ENCODE results near the gene CERS5. TPM values are rescaled to one million over a fixed set of nuclear protein-coding genes. Genes with fewer than 3 reads are reported as not detected.

The CERS5 gene
- total and polyA plus RNA-seq, 10 of the 15 experiments (the other 5 are each of a cell fraction or from before 2014, with no cell fraction given): 6.8 to 50.1 (median 31.8) TPM

DNA sequence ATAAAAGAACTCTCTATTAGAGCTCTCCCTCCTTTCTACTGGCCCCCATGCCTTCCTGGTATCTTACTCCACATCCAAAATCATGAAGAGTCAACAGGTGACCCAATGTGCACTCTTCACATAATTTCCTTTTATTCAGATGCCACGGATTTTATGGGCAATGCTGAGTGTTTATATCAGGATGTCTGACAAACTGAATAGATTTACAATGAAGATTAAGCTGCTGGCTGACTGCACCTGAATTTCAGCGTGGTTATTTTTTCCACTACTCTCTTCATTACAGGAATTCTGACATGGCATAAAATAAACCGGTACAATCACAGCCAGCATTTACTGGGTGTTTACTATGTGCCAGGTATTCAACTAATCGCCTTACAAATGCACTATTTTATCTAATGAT is 29.4 kb upstream of the CERS5 start (continued):
- TF ChIP-seq, protein P1, sequence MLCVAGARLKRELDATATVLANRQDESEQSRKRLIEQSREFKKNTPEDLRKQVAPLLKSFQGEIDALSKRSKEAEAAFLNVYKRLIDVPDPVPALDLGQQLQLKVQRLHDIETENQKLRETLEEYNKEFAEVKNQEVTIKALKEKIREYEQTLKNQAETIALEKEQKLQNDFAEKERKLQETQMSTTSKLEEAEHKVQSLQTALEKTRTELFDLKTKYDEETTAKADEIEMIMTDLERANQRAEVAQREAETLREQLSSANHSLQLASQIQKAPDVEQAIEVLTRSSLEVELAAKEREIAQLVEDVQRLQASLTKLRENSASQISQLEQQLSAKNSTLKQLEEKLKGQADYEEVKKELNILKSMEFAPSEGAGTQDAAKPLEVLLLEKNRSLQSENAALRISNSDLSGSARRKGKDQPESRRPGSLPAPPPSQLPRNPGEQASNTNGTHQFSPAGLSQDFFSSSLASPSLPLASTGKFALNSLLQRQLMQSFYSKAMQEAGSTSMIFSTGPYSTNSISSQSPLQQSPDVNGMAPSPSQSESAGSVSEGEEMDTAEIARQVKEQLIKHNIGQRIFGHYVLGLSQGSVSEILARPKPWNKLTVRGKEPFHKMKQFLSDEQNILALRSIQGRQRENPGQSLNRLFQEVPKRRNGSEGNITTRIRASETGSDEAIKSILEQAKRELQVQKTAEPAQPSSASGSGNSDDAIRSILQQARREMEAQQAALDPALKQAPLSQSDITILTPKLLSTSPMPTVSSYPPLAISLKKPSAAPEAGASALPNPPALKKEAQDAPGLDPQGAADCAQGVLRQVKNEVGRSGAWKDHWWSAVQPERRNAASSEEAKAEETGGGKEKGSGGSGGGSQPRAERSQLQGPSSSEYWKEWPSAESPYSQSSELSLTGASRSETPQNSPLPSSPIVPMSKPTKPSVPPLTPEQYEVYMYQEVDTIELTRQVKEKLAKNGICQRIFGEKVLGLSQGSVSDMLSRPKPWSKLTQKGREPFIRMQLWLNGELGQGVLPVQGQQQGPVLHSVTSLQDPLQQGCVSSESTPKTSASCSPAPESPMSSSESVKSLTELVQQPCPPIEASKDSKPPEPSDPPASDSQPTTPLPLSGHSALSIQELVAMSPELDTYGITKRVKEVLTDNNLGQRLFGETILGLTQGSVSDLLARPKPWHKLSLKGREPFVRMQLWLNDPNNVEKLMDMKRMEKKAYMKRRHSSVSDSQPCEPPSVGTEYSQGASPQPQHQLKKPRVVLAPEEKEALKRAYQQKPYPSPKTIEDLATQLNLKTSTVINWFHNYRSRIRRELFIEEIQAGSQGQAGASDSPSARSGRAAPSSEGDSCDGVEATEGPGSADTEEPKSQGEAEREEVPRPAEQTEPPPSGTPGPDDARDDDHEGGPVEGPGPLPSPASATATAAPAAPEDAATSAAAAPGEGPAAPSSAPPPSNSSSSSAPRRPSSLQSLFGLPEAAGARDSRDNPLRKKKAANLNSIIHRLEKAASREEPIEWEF (IDR thresholded peaks at IDR 0.05; ENCODE audit: insufficient replicate concordance, low read depth, low read length): no peak
- TF ChIP-seq, protein P2, sequence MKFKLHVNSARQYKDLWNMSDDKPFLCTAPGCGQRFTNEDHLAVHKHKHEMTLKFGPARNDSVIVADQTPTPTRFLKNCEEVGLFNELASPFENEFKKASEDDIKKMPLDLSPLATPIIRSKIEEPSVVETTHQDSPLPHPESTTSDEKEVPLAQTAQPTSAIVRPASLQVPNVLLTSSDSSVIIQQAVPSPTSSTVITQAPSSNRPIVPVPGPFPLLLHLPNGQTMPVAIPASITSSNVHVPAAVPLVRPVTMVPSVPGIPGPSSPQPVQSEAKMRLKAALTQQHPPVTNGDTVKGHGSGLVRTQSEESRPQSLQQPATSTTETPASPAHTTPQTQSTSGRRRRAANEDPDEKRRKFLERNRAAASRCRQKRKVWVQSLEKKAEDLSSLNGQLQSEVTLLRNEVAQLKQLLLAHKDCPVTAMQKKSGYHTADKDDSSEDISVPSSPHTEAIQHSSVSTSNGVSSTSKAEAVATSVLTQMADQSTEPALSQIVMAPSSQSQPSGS (IDR thresholded peaks at IDR 0.05; ENCODE audit: low read length): no peak
- TF ChIP-seq SIX5 (IDR thresholded peaks at IDR 0.05; ENCODE audit: low read depth, low read length, severe bottlenecking) (no peak), TAF1 (IDR thresholded peaks at IDR 0.05; ENCODE audit: borderline replicate concordance, low read depth, low read length) (no peak)
- TF ChIP-seq, protein P3, sequence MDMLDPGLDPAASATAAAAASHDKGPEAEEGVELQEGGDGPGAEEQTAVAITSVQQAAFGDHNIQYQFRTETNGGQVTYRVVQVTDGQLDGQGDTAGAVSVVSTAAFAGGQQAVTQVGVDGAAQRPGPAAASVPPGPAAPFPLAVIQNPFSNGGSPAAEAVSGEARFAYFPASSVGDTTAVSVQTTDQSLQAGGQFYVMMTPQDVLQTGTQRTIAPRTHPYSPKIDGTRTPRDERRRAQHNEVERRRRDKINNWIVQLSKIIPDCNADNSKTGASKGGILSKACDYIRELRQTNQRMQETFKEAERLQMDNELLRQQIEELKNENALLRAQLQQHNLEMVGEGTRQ (IDR thresholded peaks at IDR 0.05; ENCODE audit: borderline replicate concordance, low read depth, low read length): no peak
- TF ChIP-seq, protein P4, sequence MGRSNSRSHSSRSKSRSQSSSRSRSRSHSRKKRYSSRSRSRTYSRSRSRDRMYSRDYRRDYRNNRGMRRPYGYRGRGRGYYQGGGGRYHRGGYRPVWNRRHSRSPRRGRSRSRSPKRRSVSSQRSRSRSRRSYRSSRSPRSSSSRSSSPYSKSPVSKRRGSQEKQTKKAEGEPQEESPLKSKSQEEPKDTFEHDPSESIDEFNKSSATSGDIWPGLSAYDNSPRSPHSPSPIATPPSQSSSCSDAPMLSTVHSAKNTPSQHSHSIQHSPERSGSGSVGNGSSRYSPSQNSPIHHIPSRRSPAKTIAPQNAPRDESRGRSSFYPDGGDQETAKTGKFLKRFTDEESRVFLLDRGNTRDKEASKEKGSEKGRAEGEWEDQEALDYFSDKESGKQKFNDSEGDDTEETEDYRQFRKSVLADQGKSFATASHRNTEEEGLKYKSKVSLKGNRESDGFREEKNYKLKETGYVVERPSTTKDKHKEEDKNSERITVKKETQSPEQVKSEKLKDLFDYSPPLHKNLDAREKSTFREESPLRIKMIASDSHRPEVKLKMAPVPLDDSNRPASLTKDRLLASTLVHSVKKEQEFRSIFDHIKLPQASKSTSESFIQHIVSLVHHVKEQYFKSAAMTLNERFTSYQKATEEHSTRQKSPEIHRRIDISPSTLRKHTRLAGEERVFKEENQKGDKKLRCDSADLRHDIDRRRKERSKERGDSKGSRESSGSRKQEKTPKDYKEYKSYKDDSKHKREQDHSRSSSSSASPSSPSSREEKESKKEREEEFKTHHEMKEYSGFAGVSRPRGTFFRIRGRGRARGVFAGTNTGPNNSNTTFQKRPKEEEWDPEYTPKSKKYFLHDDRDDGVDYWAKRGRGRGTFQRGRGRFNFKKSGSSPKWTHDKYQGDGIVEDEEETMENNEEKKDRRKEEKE (IDR thresholded peaks at IDR 0.05): no peak
